ENCODE results near the gene BICDL1. TPM values are rescaled to one million over a fixed set of nuclear protein-coding genes. Genes with fewer than 3 reads are reported as not detected.
"Not testable (repeated sequence)": the region's sequence is repeated elsewhere in the genome, so short reads cannot be mapped to it uniquely, and the experiment has no call there.

Gene BICDL1
- total and polyA plus RNA-seq, 2 experiments from 2014 or later: not detected

GRCh38 chr12:120015313-120015712 lies 26.3 kb downstream of the BICDL1 start:
- Histone ChIP-seq H3K4me1 (ENCODE audit: insufficient read depth) (no peaks in the 10 kb centered on the region), H4K20me1 (ENCODE audit: insufficient read depth) (no peaks in the 10 kb centered on the region), H3K4me3 (no peak overlapping the region), H3K9me2 (ENCODE audit: insufficient read depth) (no peaks in the 10 kb centered on the region), H3K9ac (no peak overlapping the region), H3K4me2 (ENCODE audit: unreplicated experiment) (no peak overlapping the region), H3K27me3 (replicated peaks; ENCODE audit: insufficient read depth) (peaks cover 14% of the 10 kb centered on the region; the same call in 1 of the 2 replicates), H3K27ac (no peak overlapping the region), H2AFZ (no peak overlapping the region), H3F3A (ENCODE audit: insufficient read depth) (no peaks in the 10 kb centered on the region), H3K36me3 (ENCODE audit: low read depth) (no peaks in the 10 kb centered on the region), H3K79me2 (ENCODE audit: insufficient read depth) (no peaks in the 10 kb centered on the region), H3K9me3 (ENCODE audit: low read depth) (no peaks in the 10 kb centered on the region)
- WGBS, 2 experiments (ENCODE audit: low coverage in 1 of 2, low lambda C conversion rate in 2 of 2, missing lambda C conversion rate in 2 of 2): 41 to 53% methylated on average over 3 of the region's 3 CpGs
- no peak for TF ChIP-seq EZH2 (IDR thresholded peaks at IDR 0.05; ENCODE audit: insufficient read depth, poor library complexity, severe bottlenecking)
- no peak for TF ChIP-seq EZH2phosphoT487 (IDR thresholded peaks at IDR 0.05; ENCODE audit: insufficient read depth, low read depth)
- DNase-seq: no peak
- in situ Hi-C loops (cut with MboI): no loop called here

GRCh38 chr12:120016199-120016598 lies 27.2 kb downstream of the BICDL1 start:
- H4K20me1 ChIP-seq (ENCODE audit: insufficient read depth); H3K9me3 ChIP-seq (ENCODE audit: low read depth); H3F3A ChIP-seq (ENCODE audit: insufficient read depth); H3K27me3 ChIP-seq (replicated peaks; ENCODE audit: insufficient read depth); in situ Hi-C loops (cut with MboI); H2AFZ ChIP-seq; H3K4me2 ChIP-seq (ENCODE audit: unreplicated experiment); H3K27ac ChIP-seq; H3K79me2 ChIP-seq (ENCODE audit: insufficient read depth); H3K9ac ChIP-seq; H3K9me2 ChIP-seq (ENCODE audit: insufficient read depth); H3K4me3 ChIP-seq; DNase-seq; H3K4me1 ChIP-seq (ENCODE audit: insufficient read depth); H3K36me3 ChIP-seq (ENCODE audit: low read depth): not testable (repeated sequence)
- 15 to 17% methylated on average over 2 of the region's 2 CpGs for WGBS, 2 experiments (ENCODE audit: low coverage in 1 of 2, low lambda C conversion rate in 2 of 2, missing lambda C conversion rate in 2 of 2)

- Histone ChIP-seq H3K4me2 (ENCODE audit: unreplicated experiment) (no peak overlapping the region), H3F3A (ENCODE audit: insufficient read depth) (no peaks in the 10 kb centered on the region), H3K4me1 (ENCODE audit: insufficient read depth) (no peaks in the 10 kb centered on the region), H3K4me3 (no peak overlapping the region), H3K27ac (no peak overlapping the region), H2AFZ (no peak overlapping the region), H3K9ac (no peak overlapping the region), H3K9me2 (ENCODE audit: insufficient read depth) (no peaks in the 10 kb centered on the region), H4K20me1 (ENCODE audit: insufficient read depth) (no peaks in the 10 kb centered on the region), H3K9me3 (ENCODE audit: low read depth) (no peaks in the 10 kb centered on the region), H3K27me3 (replicated peaks; ENCODE audit: insufficient read depth) (peaks cover 10% of the 10 kb centered on the region; the same call in 1 of the 2 replicates), H3K79me2 (ENCODE audit: insufficient read depth) (no peaks in the 10 kb centered on the region), H3K36me3 (ENCODE audit: low read depth) (no peaks in the 10 kb centered on the region)
- TF ChIP-seq EZH2phosphoT487 (IDR thresholded peaks at IDR 0.05; ENCODE audit: insufficient read depth, low read depth) (no peak), EZH2 (IDR thresholded peaks at IDR 0.05; ENCODE audit: insufficient read depth, poor library complexity, severe bottlenecking) (no peak)
- no peak for DNase-seq
- in situ Hi-C loops (cut with MboI): no loop called here
These were observed 30.2 kb downstream of the BICDL1 start for GRCh38 chr12:120019197-120019596.

GRCh38 chr12:120019938-120020337 lies 30.9 kb downstream of the BICDL1 start:
- Histone ChIP-seq H3K4me1 (ENCODE audit: insufficient read depth) (no peaks in the 10 kb centered on the region), H3K9me2 (ENCODE audit: insufficient read depth) (no peaks in the 10 kb centered on the region), H3K27me3 (replicated peaks; ENCODE audit: insufficient read depth) (peaks cover 10% of the 10 kb centered on the region; the same call in 1 of the 2 replicates), H3K79me2 (ENCODE audit: insufficient read depth) (no peaks in the 10 kb centered on the region), H4K20me1 (ENCODE audit: insufficient read depth) (no peaks in the 10 kb centered on the region), H3K9ac (no peak overlapping the region), H3K4me3 (no peak overlapping the region), H3K36me3 (ENCODE audit: low read depth) (no peaks in the 10 kb centered on the region), H3K9me3 (ENCODE audit: low read depth) (no peaks in the 10 kb centered on the region), H3K27ac (no peak overlapping the region), H3K4me2 (ENCODE audit: unreplicated experiment) (no peak overlapping the region), H2AFZ (no peak overlapping the region), H3F3A (ENCODE audit: insufficient read depth) (no peaks in the 10 kb centered on the region)
- no peak for DNase-seq
- in situ Hi-C loops (cut with MboI): no loop called here
- no peak for TF ChIP-seq EZH2 (IDR thresholded peaks at IDR 0.05; ENCODE audit: insufficient read depth, poor library complexity, severe bottlenecking)
- TF ChIP-seq EZH2phosphoT487 (IDR thresholded peaks at IDR 0.05; ENCODE audit: insufficient read depth, low read depth): no peak
- WGBS, 2 experiments (ENCODE audit: low coverage in 1 of 2, low lambda C conversion rate in 2 of 2, missing lambda C conversion rate in 2 of 2): 15 to 16% methylated on average over 5 of the region's 5 CpGs

- no peaks in the 10 kb centered on the region for H3K9me2 ChIP-seq (ENCODE audit: insufficient read depth)
- no peak overlapping the region for H3K27ac ChIP-seq
- no peaks in the 10 kb centered on the region for H3K79me2 ChIP-seq (ENCODE audit: insufficient read depth)
- no peaks in the 10 kb centered on the region for H3K36me3 ChIP-seq (ENCODE audit: low read depth)
- DNase-seq: no peak
- no peak overlapping the region for H3K4me2 ChIP-seq (ENCODE audit: unreplicated experiment)
- H3K9ac ChIP-seq: no peak overlapping the region
- H4K20me1 ChIP-seq (ENCODE audit: insufficient read depth): no peaks in the 10 kb centered on the region
- H3K4me3 ChIP-seq: no peak overlapping the region
- H2AFZ ChIP-seq: no peak overlapping the region
- in situ Hi-C loops (cut with MboI): no loop called here
- no peaks in the 10 kb centered on the region for H3K9me3 ChIP-seq (ENCODE audit: low read depth)
- no peaks in the 10 kb centered on the region for H3K27me3 ChIP-seq (replicated peaks; ENCODE audit: insufficient read depth)
- no peak for TF ChIP-seq EZH2phosphoT487 (IDR thresholded peaks at IDR 0.05; ENCODE audit: insufficient read depth, low read depth)
- TF ChIP-seq EZH2 (IDR thresholded peaks at IDR 0.05; ENCODE audit: insufficient read depth, poor library complexity, severe bottlenecking): no peak
- no peaks in the 10 kb centered on the region for H3F3A ChIP-seq (ENCODE audit: insufficient read depth)
- 33 to 41% methylated on average over 2 of the region's 2 CpGs for WGBS, 2 experiments (ENCODE audit: low coverage in 1 of 2, low lambda C conversion rate in 2 of 2, missing lambda C conversion rate in 2 of 2)
- no peaks in the 10 kb centered on the region for H3K4me1 ChIP-seq (ENCODE audit: insufficient read depth)
These were observed 35.2 kb downstream of the BICDL1 start for GRCh38 chr12:120024193-120024592.

Data from GM23248 (cell line).